ENCODE data around the gene MYH9. TPM values are rescaled to one million over a fixed set of nuclear protein-coding genes. Genes with fewer than 3 reads are reported as not detected.

MYH9 gene
- total and polyA plus RNA-seq, 2 donors (not counting 1 experiment from before 2014, with no cell fraction given), result 108 to 554 TPM

- ChIA-PET POLR2A (no interaction called here), CTCF (interaction anchor here (1.5 to 4.0 kb wide), 5 partner anchors 24 to 160 kb away, joined by 4 to 37 read pairs (median 13); no protein-coding TSS in a partner anchor)
- Histone ChIP-seq H3K27ac (ENCODE audit: low read length in 2 of 2) (no peak overlapping the region), H3K27me3 (replicated peaks in 1 of 4; ENCODE audit: control extremely low read depth in 1 of 4, control insufficient read depth in 3 of 4, insufficient read depth in 4 of 4, low read length in 3 of 4) (no peaks in the 10 kb centered on the region), H3K9me3 (ENCODE audit: control extremely low read depth in 1 of 3, control insufficient read depth in 2 of 3, insufficient read depth in 1 of 3, low read length in 2 of 3) (no peaks in the 10 kb centered on the region), H4K20me1 (ENCODE audit: control insufficient read depth, insufficient read depth, low read length, poor library complexity, severe bottlenecking) (peaks cover 100% of the 10 kb centered on the region), H3K9ac (ENCODE audit: low read length) (no peak overlapping the region), H2AFZ (ENCODE audit: insufficient read depth, low read depth, low read length, poor library complexity, severe bottlenecking) (no peak overlapping the region), H3K36me3 (replicated peaks in 1 of 2; ENCODE audit: control extremely low read depth in 1 of 2, control insufficient read depth in 1 of 2, extremely low read depth in 1 of 2, insufficient read depth in 2 of 2, low read length in 1 of 2) (peaks cover 3 to 91% of the 10 kb centered on the region in 2 experiments), H3K79me2 (ENCODE audit: control insufficient read depth, insufficient read depth, low read length) (peaks cover 99% of the 10 kb centered on the region), H3K4me1 (ENCODE audit: control insufficient read depth in 2 of 2, insufficient read depth in 2 of 2, low read length in 2 of 2) (peaks cover 35 to 41% of the 10 kb centered on the region in 2 donors), H3K4me2 (replicated peaks; ENCODE audit: low read depth, low read length, poor library complexity, severe bottlenecking) (no peak overlapping the region), H3K4me3 (ENCODE audit: control extremely low read depth in 1 of 5, extremely low read depth in 1 of 5, insufficient read depth in 1 of 5, low read depth in 2 of 5, low read length in 4 of 5) (no peak overlapping the region)
- no peak overlapping the region for H3K4me3 Mint-ChIP-seq
- H3K27me3 Mint-ChIP-seq, result no peaks in the 10 kb centered on the region
- peak overlapping the region; percentile 79 for H3K27ac Mint-ChIP-seq
- no peaks in the 10 kb centered on the region for H3K9me3 Mint-ChIP-seq (ENCODE audit: insufficient read depth)
- TF ChIP-seq EZH2 (IDR thresholded peaks at IDR 0.05; ENCODE audit: borderline replicate concordance, insufficient read depth, low read depth, low read length, poor library complexity, severe bottlenecking), result no peak
- no peak for TF ChIP-seq CTCF (IDR thresholded peaks at IDR 0.05)
- H3K4me1 Mint-ChIP-seq, result peaks cover 40% of the 10 kb centered on the region
- no peak for DNase-seq
- ATAC-seq (ENCODE audit: low read depth), result no peak
- intact Hi-C loops (cut with micrococcal nuclease), result no loop called here
- WGBS (ENCODE audit: insufficient coverage), result 88% methylated on average over 19 of the region's 20 CpGs
Observed at GRCh38 chr22:36326178-36327161, 61.3 kb downstream of the MYH9 start.
